GM10266 (cell line): ENCODE measurements around the gene RBMS1.
A peak's percentile ranks its signal among the peaks of the same experiment; 100 is the strongest.

ENCODE experiments used
- DNase-seq: peaks from one replicate; pipeline ENCODE4 v3.0.0; 2012; ENCODE audit errors: extremely low spot score
- CTCF ChIP-seq: IDR thresholded peaks from 2 replicates; pipeline ENCODE4 v1.5.1; 2012; ENCODE audit warnings: mild to moderate bottlenecking, low read depth; ENCODE audit not compliant: control insufficient read depth, insufficient read depth; ENCODE audit errors: missing control alignments

Gene RBMS1

DNA sequence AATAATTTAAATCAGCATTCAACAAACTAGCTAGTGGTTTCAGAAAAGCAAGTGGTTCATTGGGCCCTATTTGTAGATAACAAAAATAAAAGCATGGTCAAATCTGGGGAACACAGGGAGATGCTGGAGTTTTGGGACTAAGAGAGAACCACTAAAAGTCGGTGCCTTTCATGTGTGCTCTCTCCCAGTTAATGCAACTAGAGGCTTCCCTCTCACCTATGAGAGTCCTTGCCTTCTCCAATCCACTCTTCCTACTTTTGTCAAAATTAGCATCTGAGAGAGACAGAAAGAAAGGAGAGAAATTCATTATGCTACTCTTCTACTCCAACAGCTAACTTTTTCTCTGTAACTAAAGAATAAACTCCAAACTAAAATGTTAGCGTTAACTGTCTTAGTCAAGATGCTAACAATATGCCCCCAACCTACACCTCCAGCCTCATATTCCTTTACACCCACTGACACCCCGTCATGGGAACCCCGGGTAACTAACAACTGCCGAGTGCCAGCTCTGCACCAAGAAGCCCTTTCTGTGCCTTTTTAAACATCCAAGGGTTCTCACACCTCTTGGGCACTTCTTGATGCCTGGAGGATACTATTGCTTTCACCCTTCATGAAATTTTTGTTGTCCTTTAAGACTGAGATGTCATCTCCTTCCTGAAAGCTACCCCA, 133.4 kb downstream of the RBMS1 start:
- no peak for DNase-seq
- no peak for TF ChIP-seq CTCF

GRCh38 chr2:160358046-160358445, 135.6 kb downstream of the RBMS1 start:
- no peak for TF ChIP-seq CTCF
- DNase-seq, result no peak

GRCh38 chr2:160356485-160356884, 137.1 kb downstream of the RBMS1 start:
- DNase-seq, result no peak
- no peak for TF ChIP-seq CTCF

- no peak for DNase-seq
- TF ChIP-seq CTCF, result no peak
Measured at GRCh38 chr2:160355080-160355479, 138.5 kb downstream of the RBMS1 start.

DNA sequence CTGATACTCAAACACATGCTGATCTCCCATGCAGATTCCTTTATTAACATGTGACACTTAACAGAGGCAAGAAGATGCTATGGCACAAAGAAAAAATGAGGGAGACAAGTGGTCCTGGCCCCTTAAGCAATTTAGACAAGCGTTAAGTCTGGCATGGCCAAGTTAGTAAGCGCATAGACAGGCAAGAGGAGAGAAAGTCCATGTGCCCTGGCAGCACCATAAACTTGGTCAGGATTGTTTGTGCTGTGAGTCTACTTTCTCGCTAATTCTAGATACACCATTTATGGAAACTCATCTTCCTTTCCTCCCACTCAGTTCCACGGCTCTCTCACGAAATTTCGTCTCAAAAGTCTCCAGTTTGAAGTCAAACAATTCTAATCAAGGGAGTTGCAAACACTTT, 138.9 kb downstream of the RBMS1 start:
- no peak for DNase-seq
- no peak for TF ChIP-seq CTCF

- no peak for DNase-seq
- no peak for TF ChIP-seq CTCF
Measured at GRCh38 chr2:160353813-160354212, 139.8 kb downstream of the RBMS1 start.

GRCh38 chr2:160353166-160353565, 140.4 kb downstream of the RBMS1 start:
- DNase-seq, result no peak
- TF ChIP-seq CTCF, result peak; percentile 38
